GM18861 (cell line): Measurements from ENCODE around the gene SPTSSA.
A peak's percentile ranks its signal among the peaks of the same experiment; 100 is the strongest.

Source experiments
- ATAC-seq: cut with Tn5 transposase; IDR thresholded peaks from one replicate; pipeline ENCODE4 v1.9.1; 2021; ENCODE audit not compliant: unreplicated experiment

Gene SPTSSA

GRCh38 chr14:34472706-34473279, 10.8 kb upstream of the SPTSSA start:
- ATAC-seq, result no peak

- no peak for ATAC-seq
Observed at GRCh38 chr14:34470319-34470718, 8.3 kb upstream of the SPTSSA start.

DNA sequence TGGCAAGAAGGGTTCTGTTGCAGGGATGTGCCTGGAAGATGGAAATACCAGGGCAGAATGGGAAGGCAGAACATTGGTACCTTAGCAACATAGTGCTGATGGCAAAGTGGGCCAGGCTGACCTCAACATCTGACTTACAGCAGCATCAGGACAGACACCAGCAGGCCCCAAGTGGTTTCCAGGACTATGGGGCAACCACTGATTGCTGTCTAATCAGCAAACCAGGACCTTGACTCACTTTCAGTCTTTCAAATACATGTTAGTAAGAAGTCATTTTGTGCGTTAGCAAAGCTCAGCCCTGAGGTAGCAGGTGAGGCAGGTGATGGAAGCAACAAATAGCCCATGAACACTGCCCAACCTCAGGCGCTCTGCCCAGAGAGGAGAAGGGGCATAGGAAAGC, 4.7 kb upstream of the SPTSSA start:
- no peak for ATAC-seq

GRCh38 chr14:34465069-34465859, 3.2 kb upstream of the SPTSSA start:
- ATAC-seq, result no peak

DNA sequence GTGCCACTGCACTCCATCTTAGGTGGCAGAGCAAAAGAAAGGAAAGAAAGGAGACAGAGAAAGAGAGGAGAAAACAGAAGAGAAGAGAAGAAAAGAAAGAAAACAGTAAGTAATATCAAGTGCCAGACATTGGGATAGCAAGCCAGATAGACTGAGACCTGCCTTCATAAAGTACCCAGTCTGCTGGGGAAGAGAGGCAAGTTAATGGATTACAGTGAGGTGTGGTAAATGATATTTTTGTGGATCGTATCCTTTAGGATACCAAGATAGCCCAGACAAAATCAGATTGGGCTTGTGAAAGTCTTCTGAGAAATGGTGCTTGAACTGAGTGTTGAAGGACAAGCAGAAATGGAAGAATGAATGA, 1.5 kb upstream of the SPTSSA start:
- ATAC-seq, result no peak

- ATAC-seq, result peak; percentile 7
Observed at GRCh38 chr14:34461334-34462131, 507 bp downstream of the SPTSSA start.

DNA sequence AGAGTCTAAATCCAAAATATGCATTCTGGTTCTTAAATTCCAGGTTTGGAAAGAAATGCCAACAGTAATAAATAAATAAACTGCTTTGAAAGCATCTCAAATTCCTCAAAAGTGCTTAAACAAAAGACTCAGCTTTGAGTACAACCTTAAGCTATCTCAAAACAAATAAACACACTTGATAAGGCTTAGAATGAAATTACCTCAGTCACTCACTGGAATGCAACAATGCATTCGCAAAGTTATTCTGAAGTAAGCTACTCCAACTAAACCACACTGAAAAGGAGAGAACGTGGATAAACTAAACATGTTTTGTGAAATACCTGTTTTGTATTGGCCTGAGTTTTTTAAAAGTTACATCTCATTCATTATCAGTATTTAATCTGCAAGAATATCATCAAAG, 1.2 kb downstream of the SPTSSA start:
- ATAC-seq, result no peak

- ATAC-seq, result no peak
Observed at GRCh38 chr14:34460295-34460694, 1.7 kb downstream of the SPTSSA start.

DNA sequence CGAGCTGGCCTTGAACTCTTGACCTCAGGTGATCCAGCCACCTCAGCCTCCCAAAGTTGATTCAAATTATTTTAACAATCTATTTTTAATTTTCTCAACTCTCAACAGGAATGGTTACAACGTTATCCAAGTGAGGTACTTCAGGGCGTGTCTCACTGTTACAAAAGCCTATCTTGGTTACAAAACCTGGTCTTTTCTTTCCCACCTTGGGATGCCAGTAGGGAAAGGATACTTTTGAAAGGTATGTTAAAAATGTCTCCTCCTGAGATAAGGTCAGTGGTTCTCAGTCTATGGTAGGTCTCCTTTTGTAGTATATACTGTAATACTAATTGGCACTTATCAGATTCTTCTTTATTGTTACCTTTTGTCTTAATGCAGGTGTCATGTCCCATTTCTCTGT, 4.9 kb downstream of the SPTSSA start:
- ATAC-seq, result no peak

DNA sequence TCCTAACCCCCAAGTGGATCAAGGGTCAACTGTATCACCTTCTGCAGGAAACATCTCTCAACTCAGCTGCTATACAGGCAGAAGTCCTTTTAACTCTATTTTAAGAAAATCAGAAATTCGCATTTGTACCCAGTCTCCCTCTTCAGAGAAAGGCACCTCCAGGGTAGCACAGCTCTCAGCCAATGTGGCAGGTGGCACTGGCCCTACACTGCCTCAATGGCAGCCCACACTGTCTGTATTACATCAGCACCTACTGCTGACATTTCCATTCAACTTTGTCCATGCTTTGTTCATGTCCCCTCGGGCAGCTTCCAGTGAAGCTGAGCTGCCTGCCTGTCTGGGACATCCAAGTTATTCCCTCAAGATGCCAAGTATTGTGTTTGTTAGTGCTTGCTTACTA, 8.8 kb downstream of the SPTSSA start:
- no peak for ATAC-seq

- no peak for ATAC-seq
Observed at GRCh38 chr14:34452258-34452822, 9.7 kb downstream of the SPTSSA start.

- ATAC-seq, result no peak
Observed at GRCh38 chr14:34450958-34451357, 11.1 kb downstream of the SPTSSA start.

GRCh38 chr14:34450542-34450915, 11.5 kb downstream of the SPTSSA start:
- no peak for ATAC-seq

DNA sequence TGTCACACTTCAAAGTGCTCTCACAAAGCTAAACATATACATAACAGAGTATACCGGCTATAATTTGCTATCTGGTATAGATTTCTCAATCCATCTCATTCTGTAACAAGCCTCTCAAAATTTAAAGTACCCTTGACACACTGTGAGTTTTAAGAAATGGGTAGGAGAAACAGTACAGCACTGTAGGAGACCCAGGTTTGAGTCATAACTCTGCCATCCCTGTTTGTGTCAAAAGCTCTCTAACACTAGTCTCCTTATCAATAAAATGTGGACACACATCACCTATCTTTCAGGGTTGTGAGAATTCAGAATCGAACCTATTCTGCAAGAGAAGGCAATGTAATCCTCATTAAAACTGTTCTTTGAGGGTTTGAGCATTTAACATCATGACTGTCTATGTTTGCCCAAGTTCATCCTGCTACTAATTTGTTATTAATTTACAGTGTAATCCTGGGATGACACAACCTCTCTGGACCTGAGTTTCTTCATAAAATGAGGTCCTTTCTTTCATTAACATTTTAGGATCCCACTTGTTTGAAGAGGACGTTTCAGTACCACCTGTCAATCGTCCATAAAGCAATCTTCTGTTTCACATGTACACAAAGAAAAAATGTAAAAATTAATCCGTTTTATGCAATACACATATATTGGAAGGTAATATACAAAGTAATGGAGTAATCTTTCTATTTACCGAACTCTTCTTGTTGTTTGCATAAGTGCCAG, 12.1 kb downstream of the SPTSSA start:
- no peak for ATAC-seq

- ATAC-seq, result no peak
Observed at GRCh38 chr14:34439090-34439489, 22.9 kb downstream of the SPTSSA start.

DNA sequence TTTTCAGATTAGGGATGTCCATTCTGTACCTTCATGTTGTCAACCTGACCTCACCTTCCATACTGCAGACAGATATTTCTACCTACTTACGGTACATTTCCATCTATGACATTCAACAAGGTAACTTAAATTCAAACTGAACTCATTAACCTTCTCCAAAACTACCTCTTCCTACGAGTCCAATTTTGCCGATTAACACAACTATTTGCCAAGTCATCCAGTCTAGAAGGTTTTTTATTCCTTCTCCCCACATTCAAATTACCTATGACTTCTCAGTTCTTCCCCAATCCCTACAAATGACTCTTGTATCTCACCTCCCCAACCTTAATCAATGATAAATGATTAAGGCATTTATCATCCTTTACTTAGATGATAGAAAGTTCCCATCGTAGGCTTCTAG, 23.6 kb downstream of the SPTSSA start:
- ATAC-seq, result no peak

DNA sequence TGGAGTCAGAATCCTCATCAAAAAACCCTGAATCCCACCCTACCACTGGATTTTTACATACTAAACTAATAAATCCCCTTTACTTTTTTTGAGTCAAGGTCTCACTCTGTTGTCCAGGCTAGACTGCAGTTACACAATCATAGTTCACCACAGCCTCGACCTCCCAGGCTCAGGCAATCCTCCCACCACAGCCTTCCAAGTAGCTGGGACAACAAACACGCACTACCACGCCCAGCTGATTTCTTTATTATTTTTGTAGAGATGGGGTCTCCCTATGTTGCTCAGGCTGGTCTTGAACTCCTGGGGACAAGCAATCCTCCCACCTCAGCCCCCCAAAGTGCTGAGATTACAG, 24.3 kb downstream of the SPTSSA start:
- ATAC-seq, result no peak

GRCh38 chr14:34436960-34437728, 24.9 kb downstream of the SPTSSA start:
- no peak for ATAC-seq

GRCh38 chr14:34436118-34436905, 25.7 kb downstream of the SPTSSA start:
- ATAC-seq, result no peak

DNA sequence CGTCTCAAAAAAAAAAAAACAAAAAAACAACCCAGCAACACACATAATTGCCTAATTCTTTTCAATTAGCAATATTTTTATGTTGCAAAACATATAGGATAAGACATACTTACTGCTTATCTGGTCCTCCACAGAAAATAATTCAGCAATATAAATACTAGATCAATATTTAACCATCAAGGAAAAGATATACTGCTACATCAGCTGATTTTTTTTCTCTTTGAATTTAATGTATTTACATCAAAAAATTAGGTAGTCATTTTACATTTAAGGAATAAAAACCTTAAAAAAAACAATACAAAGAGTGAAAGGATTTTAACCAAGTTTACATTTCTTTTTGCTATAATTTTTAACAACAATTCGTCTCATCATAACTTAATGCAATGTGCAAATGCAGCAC, 28.1 kb downstream of the SPTSSA start:
- no peak for ATAC-seq
